Psoas muscle (tissue), 8 donors: ENCODE data around the gene CHIC2. TPM values are rescaled to one million over a fixed set of nuclear protein-coding genes. Genes with fewer than 3 reads are reported as not detected.

ENCODE experiments used
- ATAC-seq, 4 donors: fragments of 200-7000 bp; cut with Tn5 transposase; one replicate each; pipeline ENCODE4 v1.9.1; 2020; ENCODE audit warnings: moderate library complexity in 3 of 4, mild to moderate bottlenecking in 2 of 4
- DNase-seq, 2 donors: peaks; one replicate each; pipeline ENCODE4 v3.0.0-alpha.2; 2020
- H3K27ac ChIP-seq: fragments of 200-600 bp; one replicate; pipeline ENCODE4 v1.8.0; 2022
- H3K27me3 ChIP-seq, 3 donors: fragments of 200-600 bp in 1 of 3; one replicate each; pipeline versions ENCODE4 v1.6.1 to v1.8.0; 2013 to 2022; ENCODE audit warnings: low read length in 2 of 3, mild to moderate bottlenecking in 2 of 3, moderate library complexity in 1 of 3; ENCODE audit not compliant: insufficient read depth in 3 of 3
- H3K36me3 ChIP-seq, 2 donors: fragments of 200-600 bp in 1 of 2; one replicate each; pipeline versions ENCODE4 v1.6.1 to v1.8.0; 2013 to 2022; ENCODE audit warnings: low read depth in 1 of 2, mild to moderate bottlenecking in 1 of 2, moderate library complexity in 1 of 2; ENCODE audit not compliant: insufficient read depth in 1 of 2
- H3K4me1 ChIP-seq: fragments of 200-600 bp; one replicate; pipeline ENCODE4 v1.8.0; 2022
- H3K4me3 ChIP-seq: fragments of 200-600 bp; one replicate; pipeline ENCODE4 v1.8.0; 2022; ENCODE audit warnings: mild to moderate bottlenecking
- H3K9me3 ChIP-seq: fragments of 200-600 bp; one replicate; pipeline ENCODE4 v1.8.0; 2022
- WGBS, 3 donors: extraction: QIAGEN DNeasy Blood & Tissue Kit; methylation state at CpG; one replicate each; pipeline versions ENCODE4 v1.1.6 to v1.1.7; 2013; 5-methylcytosine and 5-hydroxymethylcytosine counted together
- intact Hi-C, 2 donors: fragments of 100-400 bp; cut with DNase I; formaldehyde crosslinking; loops; one replicate each; pipeline versions ENCODE4 v1.11.0 to v1.14.2; 2022
- polyA plus RNA-seq, 3 donors: library from polyadenylated mRNA; stranded (reverse); fragments of 200-250 nt; gene quantifications; one replicate each; pipeline ENCODE4 v1.2.3, GENCODE V29; 2013
- total RNA-seq, 4 donors: library from RNA; stranded (reverse); fragmentation: NEBNext Ultra II Directional in 2 of 4; extraction: Animal tissue kit (Norgen Biotek cat#: 25700) in 2 of 4; gene quantifications; one replicate each; pipeline versions ENCODE4 v1.2.1 to v1.2.4, GENCODE V29; 2021 to 2023
- TF ChIP-seq, protein P1 (sequence below): fragments of 200-600 bp; IDR thresholded peaks from one replicate; pipeline ENCODE4 v1.8.0; 2022; ENCODE audit warnings: antibody characterized with exemption
- donor health status: healthy with polysubstance abuse.
- donor health status: DM: no; HTN: no; CAD: no; lungs with moderate emphysema.
- donor health status: Bipolar disorder and iron deficiency.
- donor health status: healthy.
- donor health status: DM: yes; HTN: yes; CAD: no.
- donor health status: DM: no; HTN: no; CAD: no.
- donor health status: DM: no; HTN: no; CAD: no.
- donor health status: DM: yes; HTN: yes; CAD: no.

CHIC2 gene
- total and polyA plus RNA-seq, 7 donors, result 8.6 to 17.4 (median 10.8) TPM

DNA sequence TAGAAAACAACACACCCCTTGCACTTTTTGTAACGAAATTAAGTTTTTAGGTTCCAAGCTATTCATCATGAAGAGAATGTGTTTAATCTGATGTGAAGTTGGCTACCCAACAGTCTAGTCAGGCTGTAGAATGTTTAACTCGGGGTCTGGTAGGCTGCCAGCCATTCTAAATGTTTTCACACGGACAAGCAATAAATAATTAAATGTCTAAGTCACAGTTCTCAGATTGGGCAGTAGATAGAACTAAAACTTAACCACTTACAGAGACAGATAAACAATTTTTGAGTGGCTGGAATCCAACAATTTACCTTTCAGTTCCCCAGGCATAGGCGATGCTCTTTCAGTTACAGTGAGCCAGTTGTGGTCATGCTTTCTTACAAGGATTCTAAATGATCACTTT, 66.5 kb downstream of the CHIC2 start:
- Histone ChIP-seq H3K27me3 (no peaks in the 10 kb centered on the region), H3K36me3 (peaks cover 3 to 17% of the 10 kb centered on the region in 2 donors), H3K4me3 (no peak overlapping the region), H3K27ac (no peak overlapping the region), H3K4me1 (no peaks in the 10 kb centered on the region), H3K9me3 (no peaks in the 10 kb centered on the region)
- no peak for DNase-seq
- ATAC-seq, result no peak
- intact Hi-C loops, result no loop called here
- 54 to 61% (median 55%) methylated on average over 4 of the region's 4 CpGs for WGBS, 3 donors
- TF ChIP-seq, protein P1, sequence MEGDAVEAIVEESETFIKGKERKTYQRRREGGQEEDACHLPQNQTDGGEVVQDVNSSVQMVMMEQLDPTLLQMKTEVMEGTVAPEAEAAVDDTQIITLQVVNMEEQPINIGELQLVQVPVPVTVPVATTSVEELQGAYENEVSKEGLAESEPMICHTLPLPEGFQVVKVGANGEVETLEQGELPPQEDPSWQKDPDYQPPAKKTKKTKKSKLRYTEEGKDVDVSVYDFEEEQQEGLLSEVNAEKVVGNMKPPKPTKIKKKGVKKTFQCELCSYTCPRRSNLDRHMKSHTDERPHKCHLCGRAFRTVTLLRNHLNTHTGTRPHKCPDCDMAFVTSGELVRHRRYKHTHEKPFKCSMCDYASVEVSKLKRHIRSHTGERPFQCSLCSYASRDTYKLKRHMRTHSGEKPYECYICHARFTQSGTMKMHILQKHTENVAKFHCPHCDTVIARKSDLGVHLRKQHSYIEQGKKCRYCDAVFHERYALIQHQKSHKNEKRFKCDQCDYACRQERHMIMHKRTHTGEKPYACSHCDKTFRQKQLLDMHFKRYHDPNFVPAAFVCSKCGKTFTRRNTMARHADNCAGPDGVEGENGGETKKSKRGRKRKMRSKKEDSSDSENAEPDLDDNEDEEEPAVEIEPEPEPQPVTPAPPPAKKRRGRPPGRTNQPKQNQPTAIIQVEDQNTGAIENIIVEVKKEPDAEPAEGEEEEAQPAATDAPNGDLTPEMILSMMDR, result no peak

DNA sequence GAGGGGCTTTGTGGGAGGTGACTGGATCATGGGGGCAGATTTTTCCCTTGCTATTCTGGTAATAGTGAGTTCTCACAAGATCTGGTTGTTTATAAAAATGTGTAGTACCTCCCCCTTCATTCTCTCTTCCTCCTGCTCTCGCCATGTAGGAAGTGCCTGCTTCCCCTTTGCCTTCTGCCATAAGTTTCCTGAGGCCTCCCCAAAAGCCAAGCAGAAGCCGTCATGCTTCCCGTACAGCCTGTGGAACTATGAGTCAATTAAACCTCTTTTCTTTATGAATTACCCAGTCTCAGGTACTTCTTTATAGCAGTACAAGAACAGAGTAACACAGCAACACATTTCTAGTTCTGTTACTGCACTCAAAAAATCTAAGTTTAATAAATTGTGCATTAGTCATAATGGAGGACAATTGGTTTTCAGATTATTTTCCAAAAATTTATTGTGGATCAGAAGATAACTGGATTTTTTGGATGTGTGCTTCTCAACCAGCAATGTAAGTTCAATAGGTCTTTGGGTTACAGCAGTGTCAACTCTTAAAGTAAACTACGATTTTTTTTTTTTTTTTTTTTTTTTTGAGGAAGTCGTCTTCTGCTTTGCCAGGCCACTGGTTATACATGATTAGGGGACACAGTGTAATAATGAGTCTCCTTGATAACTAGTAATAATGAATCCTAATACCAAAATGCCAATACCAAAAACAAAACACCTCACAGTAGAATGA, 69.9 kb downstream of the CHIC2 start:
- Histone ChIP-seq H3K27me3 (no peaks in the 10 kb centered on the region), H3K4me1 (no peaks in the 10 kb centered on the region), H3K27ac (no peak overlapping the region), H3K4me3 (no peak overlapping the region), H3K36me3 (peaks cover 0 to 3% of the 10 kb centered on the region in 2 donors), H3K9me3 (no peaks in the 10 kb centered on the region)
- ATAC-seq (no peak), DNase-seq (no peak)
- TF ChIP-seq, protein P1, result no peak
- intact Hi-C loops, result no loop called here
- 78 to 84% (median 80%) methylated on average over 5 of the region's 5 CpGs for WGBS, 3 donors

DNA sequence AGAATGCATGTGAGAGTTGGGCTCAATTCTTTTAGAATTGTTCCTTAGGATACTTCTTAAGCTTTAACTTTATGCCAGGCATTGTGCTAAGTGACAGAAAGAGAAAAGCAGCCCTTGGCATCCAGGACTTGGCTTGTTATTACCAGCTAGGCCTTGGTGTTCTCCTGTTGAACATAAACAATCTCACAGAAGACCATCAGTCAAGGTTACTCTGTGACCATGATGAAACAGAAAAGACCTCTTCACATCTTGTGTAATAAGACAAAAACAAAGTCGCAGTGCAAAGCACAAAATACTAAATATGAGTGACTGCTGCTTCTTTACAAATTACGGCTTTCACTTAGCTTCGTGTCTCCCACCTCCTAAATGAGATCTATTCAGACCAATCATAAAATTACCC, 71.6 kb downstream of the CHIC2 start:
- H3K4me3 ChIP-seq, result no peak overlapping the region
- no peaks in the 10 kb centered on the region for H3K27me3 ChIP-seq
- TF ChIP-seq, protein P1, result no peak
- peaks cover 0 to 3% of the 10 kb centered on the region in 2 donors for H3K36me3 ChIP-seq
- no peak for ATAC-seq
- H3K27ac ChIP-seq, result no peak overlapping the region
- intact Hi-C loops, result no loop called here
- no peak for DNase-seq
- H3K9me3 ChIP-seq, result no peaks in the 10 kb centered on the region
- 96 to 99% (median 99%) methylated on average over 3 of the region's 3 CpGs for WGBS, 3 donors
- H3K4me1 ChIP-seq, result no peaks in the 10 kb centered on the region

DNA sequence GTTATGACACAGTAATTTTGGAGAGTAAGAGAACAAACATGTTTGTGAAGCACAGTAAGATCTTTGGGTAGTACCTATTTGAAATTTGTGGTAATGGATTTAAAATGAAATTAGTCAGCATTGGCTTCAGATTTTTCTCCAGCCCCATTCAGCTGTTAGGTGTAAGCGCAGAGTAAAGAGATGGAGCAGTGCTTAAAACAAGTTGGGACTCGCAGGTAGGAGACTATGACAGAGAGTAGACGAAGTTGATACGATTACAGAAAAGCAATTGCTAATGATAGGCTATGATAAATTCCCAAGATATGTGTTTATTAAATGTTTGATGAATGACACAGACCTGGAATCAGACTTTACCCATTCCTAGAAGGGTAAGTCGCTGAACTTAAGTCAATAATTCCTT, 72.6 kb downstream of the CHIC2 start:
- 94 to 99% (median 97%) methylated on average over 5 of the region's 5 CpGs for WGBS, 3 donors
- no peak for DNase-seq
- Histone ChIP-seq H3K9me3 (no peaks in the 10 kb centered on the region), H3K27ac (no peak overlapping the region), H3K36me3 (peaks cover 0 to under 1% of the 10 kb centered on the region in 2 donors), H3K4me3 (no peak overlapping the region), H3K4me1 (no peaks in the 10 kb centered on the region), H3K27me3 (no peaks in the 10 kb centered on the region)
- intact Hi-C loops, result no loop called here
- ATAC-seq, result no peak
- TF ChIP-seq, protein P1, result no peak

DNA sequence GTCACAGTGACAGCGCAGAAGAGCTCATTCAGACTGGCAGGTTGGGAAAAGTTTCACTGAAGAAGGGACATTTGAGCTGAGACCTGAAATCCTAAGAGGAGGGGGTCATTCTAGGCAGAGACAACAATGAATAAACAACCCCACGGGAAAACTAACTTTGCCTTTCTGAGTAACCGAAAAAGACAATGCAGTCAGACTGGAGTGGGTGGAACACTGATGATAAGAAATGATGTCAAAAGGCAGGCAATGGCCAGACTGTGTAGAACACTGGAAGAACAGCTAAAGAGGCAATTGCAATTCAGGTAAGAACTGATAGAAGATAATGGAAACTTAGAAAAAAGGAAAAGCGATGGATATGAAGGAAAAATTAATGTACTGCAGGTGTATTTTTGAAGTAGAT, 73.8 kb downstream of the CHIC2 start:
- H3K27ac ChIP-seq, result no peak overlapping the region
- intact Hi-C loops, result no loop called here
- ATAC-seq, result no peak
- no peak for DNase-seq
- no peaks in the 10 kb centered on the region for H3K4me1 ChIP-seq
- H3K27me3 ChIP-seq, result no peaks in the 10 kb centered on the region
- no peak overlapping the region for H3K4me3 ChIP-seq
- no peaks in the 10 kb centered on the region for H3K36me3 ChIP-seq
- WGBS, 3 donors, result 80 to 88% (median 86%) methylated on average over 4 of the region's 4 CpGs
- no peaks in the 10 kb centered on the region for H3K9me3 ChIP-seq
- TF ChIP-seq, protein P1, result no peak
